HG03342 (cell line): ENCODE data around the gene SLC38A8.

Experiments used
- ATAC-seq: cut with Tn5 transposase; IDR thresholded peaks from one replicate; pipeline ENCODE4 v1.9.1; 2021; ENCODE audit warnings: mild to moderate bottlenecking, moderate library complexity; ENCODE audit not compliant: unreplicated experiment

The SLC38A8 gene

GRCh38 chr16:84003038-84003437, 39.6 kb downstream of the SLC38A8 start:
- ATAC-seq, result no peak

GRCh38 chr16:84001726-84002125, 40.9 kb downstream of the SLC38A8 start:
- ATAC-seq, result no peak

- ATAC-seq, result no peak
Measured at GRCh38 chr16:84000989-84001642, 41.5 kb downstream of the SLC38A8 start.

- no peak for ATAC-seq
Measured at GRCh38 chr16:83998091-83998490, 44.5 kb downstream of the SLC38A8 start.

- ATAC-seq, result no peak
Measured at GRCh38 chr16:83996481-83997252, 45.9 kb downstream of the SLC38A8 start.

GRCh38 chr16:83995754-83996153, 46.8 kb downstream of the SLC38A8 start:
- no peak for ATAC-seq

- ATAC-seq, result no peak
Measured at GRCh38 chr16:83994703-83995102, 47.9 kb downstream of the SLC38A8 start.

GRCh38 chr16:83994087-83994486, 48.5 kb downstream of the SLC38A8 start:
- ATAC-seq, result no peak

GRCh38 chr16:83992624-83993023, 50.0 kb downstream of the SLC38A8 start:
- no peak for ATAC-seq

- no peak for ATAC-seq
Measured at GRCh38 chr16:83990492-83990891, 52.1 kb downstream of the SLC38A8 start.

- no peak for ATAC-seq
Measured at GRCh38 chr16:83989300-83989699, 53.3 kb downstream of the SLC38A8 start.

- ATAC-seq, result no peak
Measured at GRCh38 chr16:83983491-83983890, 59.1 kb downstream of the SLC38A8 start.

GRCh38 chr16:83981799-83982198, 60.8 kb downstream of the SLC38A8 start:
- no peak for ATAC-seq

GRCh38 chr16:83980794-83981193, 61.8 kb downstream of the SLC38A8 start:
- ATAC-seq, result no peak

GRCh38 chr16:83979441-83979840, 63.2 kb downstream of the SLC38A8 start:
- no peak for ATAC-seq

GRCh38 chr16:83978401-83978904, 64.1 kb downstream of the SLC38A8 start:
- ATAC-seq, result no peak

- no peak for ATAC-seq
Measured at GRCh38 chr16:83977056-83977815, 65.4 kb downstream of the SLC38A8 start.

- no peak for ATAC-seq
Measured at GRCh38 chr16:83975590-83976260, 66.9 kb downstream of the SLC38A8 start.

GRCh38 chr16:83974475-83974874, 68.1 kb downstream of the SLC38A8 start:
- no peak for ATAC-seq

- ATAC-seq, result no peak
Measured at GRCh38 chr16:83973581-83974385, 68.8 kb downstream of the SLC38A8 start.
